ENCODE measurements around the gene SPAG8. TPM values are rescaled to one million over a fixed set of nuclear protein-coding genes. Genes with fewer than 3 reads are reported as not detected.

SPAG8 gene
- total and polyA plus RNA-seq, 10 of the 15 experiments (the other 5 are each of a cell fraction or from before 2014, with no cell fraction given), result 0.40 to 1.1 (median 0.72) TPM

DNA sequence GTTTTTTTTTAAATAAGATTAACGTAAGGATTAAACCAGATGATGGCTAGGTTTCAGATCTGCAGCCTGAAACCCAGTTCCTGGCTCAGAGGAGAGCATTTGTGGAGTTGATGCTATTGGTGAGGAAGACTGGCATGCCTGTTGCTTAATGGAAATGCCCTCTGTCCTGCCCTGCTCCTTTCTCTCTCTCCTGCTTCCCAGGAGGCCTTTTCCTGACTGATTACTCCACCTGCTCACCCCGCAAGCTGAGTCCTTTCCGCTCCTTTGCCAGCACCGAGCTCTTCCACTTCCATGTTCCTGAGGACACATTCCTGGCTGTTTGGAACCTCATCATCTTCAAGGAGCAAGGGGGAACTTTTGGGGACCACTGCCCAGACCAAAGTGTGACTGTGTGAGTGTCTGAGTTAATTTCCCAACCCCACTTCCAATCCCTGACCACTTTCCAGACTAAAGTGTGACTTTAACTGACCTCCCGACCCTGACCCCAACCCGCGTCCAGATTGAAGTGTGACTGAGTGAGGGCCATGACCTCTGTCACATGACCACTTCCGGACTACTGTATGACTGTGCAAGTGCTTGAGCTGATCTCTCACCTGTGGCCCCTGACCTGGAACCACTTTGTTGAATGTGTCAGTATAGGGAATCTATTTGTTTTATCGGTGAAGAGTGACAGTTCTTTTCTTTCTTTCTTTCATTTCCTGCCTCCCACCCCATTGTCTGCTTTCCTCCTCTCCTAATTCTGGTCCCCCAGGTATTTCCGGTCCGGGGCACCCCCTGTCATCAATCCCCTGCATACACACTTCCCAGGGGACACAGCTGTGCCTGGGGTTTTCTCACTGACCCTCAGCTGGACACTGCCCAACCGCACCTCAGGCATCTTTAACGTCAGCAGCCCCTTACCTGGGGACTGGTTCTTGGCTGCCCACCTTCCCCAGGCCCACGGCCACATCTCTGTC is 22.5 kb upstream of the SPAG8 start (continued):
- TF ChIP-seq ZNF622 (IDR thresholded peaks at IDR 0.05), result no peak
- no peak for TF ChIP-seq CREM (IDR thresholded peaks at IDR 0.05; ENCODE audit: low read depth)
- TF ChIP-seq NRF1 (conservative IDR thresholded peaks at IDR 0.05; ENCODE audit: low read depth, low read length), result no peak
- no peak for TF ChIP-seq BCL3 (IDR thresholded peaks at IDR 0.05; ENCODE audit: borderline replicate concordance, insufficient read depth, low read depth, low read length, poor library complexity, severe bottlenecking)
- no peak for TF ChIP-seq CREB1 (IDR thresholded peaks at IDR 0.05; ENCODE audit: low read depth)
- no peak for TF ChIP-seq JUND (IDR thresholded peaks at IDR 0.05; ENCODE audit: low read depth, low read length)
- TF ChIP-seq, protein P1, sequence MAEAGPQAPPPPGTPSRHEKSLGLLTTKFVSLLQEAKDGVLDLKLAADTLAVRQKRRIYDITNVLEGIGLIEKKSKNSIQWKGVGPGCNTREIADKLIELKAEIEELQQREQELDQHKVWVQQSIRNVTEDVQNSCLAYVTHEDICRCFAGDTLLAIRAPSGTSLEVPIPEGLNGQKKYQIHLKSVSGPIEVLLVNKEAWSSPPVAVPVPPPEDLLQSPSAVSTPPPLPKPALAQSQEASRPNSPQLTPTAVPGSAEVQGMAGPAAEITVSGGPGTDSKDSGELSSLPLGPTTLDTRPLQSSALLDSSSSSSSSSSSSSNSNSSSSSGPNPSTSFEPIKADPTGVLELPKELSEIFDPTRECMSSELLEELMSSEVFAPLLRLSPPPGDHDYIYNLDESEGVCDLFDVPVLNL (IDR thresholded peaks at IDR 0.05; ENCODE audit: low read depth, low read length), result no peak
- TF ChIP-seq, protein P2, sequence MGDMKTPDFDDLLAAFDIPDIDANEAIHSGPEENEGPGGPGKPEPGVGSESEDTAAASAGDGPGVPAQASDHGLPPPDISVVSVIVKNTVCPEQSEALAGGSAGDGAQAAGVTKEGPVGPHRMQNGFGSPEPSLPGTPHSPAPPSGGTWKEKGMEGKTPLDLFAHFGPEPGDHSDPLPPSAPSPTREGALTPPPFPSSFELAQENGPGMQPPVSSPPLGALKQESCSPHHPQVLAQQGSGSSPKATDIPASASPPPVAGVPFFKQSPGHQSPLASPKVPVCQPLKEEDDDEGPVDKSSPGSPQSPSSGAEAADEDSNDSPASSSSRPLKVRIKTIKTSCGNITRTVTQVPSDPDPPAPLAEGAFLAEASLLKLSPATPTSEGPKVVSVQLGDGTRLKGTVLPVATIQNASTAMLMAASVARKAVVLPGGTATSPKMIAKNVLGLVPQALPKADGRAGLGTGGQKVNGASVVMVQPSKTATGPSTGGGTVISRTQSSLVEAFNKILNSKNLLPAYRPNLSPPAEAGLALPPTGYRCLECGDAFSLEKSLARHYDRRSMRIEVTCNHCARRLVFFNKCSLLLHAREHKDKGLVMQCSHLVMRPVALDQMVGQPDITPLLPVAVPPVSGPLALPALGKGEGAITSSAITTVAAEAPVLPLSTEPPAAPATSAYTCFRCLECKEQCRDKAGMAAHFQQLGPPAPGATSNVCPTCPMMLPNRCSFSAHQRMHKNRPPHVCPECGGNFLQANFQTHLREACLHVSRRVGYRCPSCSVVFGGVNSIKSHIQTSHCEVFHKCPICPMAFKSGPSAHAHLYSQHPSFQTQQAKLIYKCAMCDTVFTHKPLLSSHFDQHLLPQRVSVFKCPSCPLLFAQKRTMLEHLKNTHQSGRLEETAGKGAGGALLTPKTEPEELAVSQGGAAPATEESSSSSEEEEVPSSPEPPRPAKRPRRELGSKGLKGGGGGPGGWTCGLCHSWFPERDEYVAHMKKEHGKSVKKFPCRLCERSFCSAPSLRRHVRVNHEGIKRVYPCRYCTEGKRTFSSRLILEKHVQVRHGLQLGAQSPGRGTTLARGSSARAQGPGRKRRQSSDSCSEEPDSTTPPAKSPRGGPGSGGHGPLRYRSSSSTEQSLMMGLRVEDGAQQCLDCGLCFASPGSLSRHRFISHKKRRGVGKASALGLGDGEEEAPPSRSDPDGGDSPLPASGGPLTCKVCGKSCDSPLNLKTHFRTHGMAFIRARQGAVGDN (IDR thresholded peaks at IDR 0.05), result peak; percentile 95
- TF ChIP-seq STAT3 (IDR thresholded peaks at IDR 0.05; ENCODE audit: low read depth, low read length), result no peak
- TF ChIP-seq BMI1 (IDR thresholded peaks at IDR 0.05; ENCODE audit: borderline replicate concordance), result no peak
- no peak for TF ChIP-seq EZH2 (IDR thresholded peaks at IDR 0.05; ENCODE audit: borderline replicate concordance, control insufficient read depth, low read depth, low read length)
- no peak for TF ChIP-seq ZBTB33 (IDR thresholded peaks at IDR 0.05)
- peak; percentile 95 for TF ChIP-seq NR2C1 (IDR thresholded peaks at IDR 0.05)
- TF ChIP-seq SP1 (IDR thresholded peaks at IDR 0.05; ENCODE audit: low read depth, low read length), result no peak
- no peak for TF ChIP-seq CHD2 (IDR thresholded peaks at IDR 0.05; ENCODE audit: borderline replicate concordance, low read depth, low read length)
- TF ChIP-seq ESRRA (IDR thresholded peaks at IDR 0.05; ENCODE audit: low read length), result no peak
- TF ChIP-seq, protein P3, sequence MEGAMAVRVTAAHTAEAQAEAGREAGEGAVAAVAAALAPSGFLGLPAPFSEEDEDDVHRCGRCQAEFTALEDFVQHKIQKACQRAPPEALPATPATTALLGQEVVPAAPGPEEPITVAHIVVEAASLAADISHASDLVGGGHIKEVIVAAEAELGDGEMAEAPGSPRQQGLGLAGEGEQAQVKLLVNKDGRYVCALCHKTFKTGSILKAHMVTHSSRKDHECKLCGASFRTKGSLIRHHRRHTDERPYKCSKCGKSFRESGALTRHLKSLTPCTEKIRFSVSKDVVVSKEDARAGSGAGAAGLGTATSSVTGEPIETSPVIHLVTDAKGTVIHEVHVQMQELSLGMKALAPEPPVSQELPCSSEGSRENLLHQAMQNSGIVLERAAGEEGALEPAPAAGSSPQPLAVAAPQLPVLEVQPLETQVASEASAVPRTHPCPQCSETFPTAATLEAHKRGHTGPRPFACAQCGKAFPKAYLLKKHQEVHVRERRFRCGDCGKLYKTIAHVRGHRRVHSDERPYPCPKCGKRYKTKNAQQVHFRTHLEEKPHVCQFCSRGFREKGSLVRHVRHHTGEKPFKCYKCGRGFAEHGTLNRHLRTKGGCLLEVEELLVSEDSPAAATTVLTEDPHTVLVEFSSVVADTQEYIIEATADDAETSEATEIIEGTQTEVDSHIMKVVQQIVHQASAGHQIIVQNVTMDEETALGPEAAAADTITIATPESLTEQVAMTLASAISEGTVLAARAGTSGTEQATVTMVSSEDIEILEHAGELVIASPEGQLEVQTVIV (IDR thresholded peaks at IDR 0.05; ENCODE audit: borderline replicate concordance, partially characterized antibody), result no peak
- TF ChIP-seq BACH1 (IDR thresholded peaks at IDR 0.05; ENCODE audit: borderline replicate concordance), result no peak
- TF ChIP-seq HDAC2 (IDR thresholded peaks at IDR 0.05), result no peak

All from GM12878 (cell line).